Testis (tissue), 3 donors: ENCODE results near the gene SIM1. TPM values are rescaled to one million over a fixed set of nuclear protein-coding genes. Genes with fewer than 3 reads are reported as not detected.
A peak's percentile ranks its signal among the peaks of the same experiment; 100 is the strongest.

Experiments
- DNase-seq: peaks from one replicate; pipeline ENCODE4 v3.0.0-alpha.2; 2019
- H3K27ac ChIP-seq, 2 donors: fragments of 200-600 bp; sonication (generic); one replicate each; pipeline ENCODE4 v1.5.1; 2019
- H3K27me3 ChIP-seq: fragments of 200-600 bp; sonication (generic); one replicate; pipeline ENCODE4 v1.5.1; 2019
- H3K36me3 ChIP-seq: fragments of 200-600 bp; sonication (generic); one replicate; pipeline ENCODE4 v1.5.1; 2017; ENCODE audit warnings: low read depth; ENCODE audit errors: missing control alignments
- H3K4me1 ChIP-seq: fragments of 200-600 bp; sonication (generic); one replicate; pipeline ENCODE4 v1.5.1; 2019
- H3K4me3 ChIP-seq, 2 donors: fragments of 200-600 bp; sonication (generic); one replicate each; pipeline ENCODE4 v1.5.1; 2017 to 2019
- H3K9me3 ChIP-seq: fragments of 200-600 bp; sonication (generic); one replicate; pipeline ENCODE4 v1.5.1; 2017
- CTCF ChIP-seq, 3 experiments: fragments of 450-650 bp in 2 of 3; fragments of 200-600 bp in 1 of 3; sonication (generic) in 1 of 3; IDR thresholded peaks; one replicate each; pipeline ENCODE4 v1.5.1; 2016 to 2019; ENCODE audit warnings: antibody characterized with exemption in 3 of 3, mild to moderate bottlenecking in 2 of 3, moderate library complexity in 1 of 3
- POLR2A ChIP-seq: fragments of 450-650 bp; IDR thresholded peaks from one replicate; pipeline ENCODE4 v1.6.1; 2017; ENCODE audit warnings: antibody characterized with exemption, mild to moderate bottlenecking, moderate library complexity
- WGBS, 2 donors: methylation state at CpG; one replicate each; pipeline ENCODE4 v1.1.5; 2018; 5-methylcytosine and 5-hydroxymethylcytosine counted together
- intact Hi-C: fragments of 100-400 bp; cut with DNase I; formaldehyde crosslinking; loops from one replicate; pipeline ENCODE4 v1.15.1; 2023; ENCODE audit warnings: low total_unique reads
- polyA plus RNA-seq: library from polyadenylated mRNA; stranded (reverse); fragments of 350-450 nt; fragmentation: Illumina TruSeq; extraction: RNeasy Lipid Tissue Mini Kit (QIAGEN cat#74804); gene quantifications from one replicate; pipeline ENCODE4 v1.2.3, GENCODE V29; 2014; ENCODE audit warnings: low read depth, low replicate concordance; ENCODE audit not compliant: insufficient read depth
- total RNA-seq, 2 donors: library from RNA; depleted of rRNA; stranded (reverse); fragments of >200 nt; gene quantifications; one replicate each; pipeline ENCODE4 v1.2.3, GENCODE V29; 2016

Gene SIM1
- total and polyA plus RNA-seq, 3 donors from 2014 or later = 0.43 to 1.5 (median 0.88) TPM

- TF ChIP-seq CTCF (IDR thresholded peaks at IDR 0.05) (no peak), POLR2A (no peak)
- H3K27me3 ChIP-seq = peaks cover 6% of the 10 kb centered on the region
- H3K9me3 ChIP-seq = no peaks in the 10 kb centered on the region
- 3 to 13% methylated on average over 21 of the region's 21 CpGs for WGBS, 2 donors
- H3K4me3 ChIP-seq = no peak overlapping the region
- no peak for DNase-seq
- intact Hi-C loops = no loop called here
- no peak overlapping the region for H3K27ac ChIP-seq
- no peaks in the 10 kb centered on the region for H3K4me1 ChIP-seq
- no peaks in the 10 kb centered on the region for H3K36me3 ChIP-seq
Measured at GRCh38 chr6:100466410-100467128, 1.8 kb upstream of the SIM1 start.

GRCh38 chr6:100465701-100466409 lies 1.1 kb upstream of the SIM1 start:
- Histone ChIP-seq H3K9me3 (no peaks in the 10 kb centered on the region), H3K36me3 (no peaks in the 10 kb centered on the region), H3K4me1 (no peaks in the 10 kb centered on the region), H3K27me3 (peaks cover 6% of the 10 kb centered on the region), H3K4me3 (peak overlapping the region in 1 of 2 donors; percentile 49), H3K27ac (no peak overlapping the region)
- DNase-seq = no peak
- intact Hi-C loops = no loop called here
- WGBS, 2 donors = 6 to 12% methylated on average over 20 of the region's 20 CpGs
- TF ChIP-seq CTCF (IDR thresholded peaks at IDR 0.05) (no peak), POLR2A (no peak)

GRCh38 chr6:100464162-100464851 lies 414 bp downstream of the SIM1 start:
- Histone ChIP-seq H3K36me3 (no peaks in the 10 kb centered on the region), H3K4me1 (no peaks in the 10 kb centered on the region), H3K4me3 (peak overlapping the region; percentile 38 to 49), H3K27ac (no peak overlapping the region), H3K27me3 (peaks cover 6% of the 10 kb centered on the region), H3K9me3 (no peaks in the 10 kb centered on the region)
- intact Hi-C loops = no loop called here
- 5% methylated on average over 21 to 46 of the region's 46 CpGs for WGBS, 2 donors
- no peak for DNase-seq
- no peak for TF ChIP-seq CTCF (IDR thresholded peaks at IDR 0.05)
- no peak for TF ChIP-seq POLR2A

- no peak for DNase-seq
- H3K27me3 ChIP-seq = peaks cover 12% of the 10 kb centered on the region
- H3K9me3 ChIP-seq = no peaks in the 10 kb centered on the region
- H3K4me3 ChIP-seq = peak overlapping the region in 1 of 2 donors; percentile 49
- no peak overlapping the region for H3K27ac ChIP-seq
- H3K36me3 ChIP-seq = no peaks in the 10 kb centered on the region
- TF ChIP-seq POLR2A (no peak), CTCF (IDR thresholded peaks at IDR 0.05) (no peak)
- H3K4me1 ChIP-seq = no peaks in the 10 kb centered on the region
- intact Hi-C loops = no loop called here
- 6 to 8% methylated on average over 23 to 24 of the region's 24 CpGs for WGBS, 2 donors
Measured at GRCh38 chr6:100463630-100464161, 1.0 kb downstream of the SIM1 start.
